ENCODE results near the gene DAB1. TPM values are rescaled to one million over a fixed set of nuclear protein-coding genes. Genes with fewer than 3 reads are reported as not detected.

Gene DAB1
- total RNA-seq, 2 donors from 2014 or later, result 0.72 TPM; not detected in 1

DNA sequence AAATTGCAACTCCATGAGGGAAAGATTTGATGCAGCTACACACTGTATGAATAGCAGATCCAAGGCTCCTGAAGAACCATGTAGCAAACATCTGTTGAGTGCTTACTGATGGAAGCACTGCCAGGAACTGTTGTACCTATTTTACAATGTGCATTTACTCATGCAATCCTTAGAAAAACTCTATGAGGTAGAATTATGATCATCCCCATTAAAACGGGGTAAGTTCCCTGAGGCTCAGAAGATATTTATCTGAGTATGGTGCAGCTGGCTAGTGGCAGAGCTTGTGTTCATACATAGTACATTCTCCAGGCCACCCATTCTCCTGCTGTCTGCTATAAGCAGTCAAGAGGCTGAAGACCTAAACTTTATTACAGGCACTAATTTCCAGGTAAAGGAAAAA, 403.6 kb downstream of the DAB1 start:
- ATAC-seq (replicated peaks in 1 of 2), result no peak
- H3K36me3 Mint-ChIP-seq (ENCODE audit: insufficient read depth in 2 of 2), result peaks cover 0 to 2% of the 10 kb centered on the region in 2 donors
- no peak overlapping the region for H3K27ac Mint-ChIP-seq
- no peak for DNase-seq
- no peaks in the 10 kb centered on the region for H3K4me1 Mint-ChIP-seq (ENCODE audit: low read depth)
- H3K4me3 Mint-ChIP-seq, result no peak overlapping the region
- no peaks in the 10 kb centered on the region for H3K27me3 Mint-ChIP-seq (ENCODE audit: low read depth)
- peaks cover 1 to 2% of the 10 kb centered on the region in 2 donors for H3K9me3 Mint-ChIP-seq

DNA sequence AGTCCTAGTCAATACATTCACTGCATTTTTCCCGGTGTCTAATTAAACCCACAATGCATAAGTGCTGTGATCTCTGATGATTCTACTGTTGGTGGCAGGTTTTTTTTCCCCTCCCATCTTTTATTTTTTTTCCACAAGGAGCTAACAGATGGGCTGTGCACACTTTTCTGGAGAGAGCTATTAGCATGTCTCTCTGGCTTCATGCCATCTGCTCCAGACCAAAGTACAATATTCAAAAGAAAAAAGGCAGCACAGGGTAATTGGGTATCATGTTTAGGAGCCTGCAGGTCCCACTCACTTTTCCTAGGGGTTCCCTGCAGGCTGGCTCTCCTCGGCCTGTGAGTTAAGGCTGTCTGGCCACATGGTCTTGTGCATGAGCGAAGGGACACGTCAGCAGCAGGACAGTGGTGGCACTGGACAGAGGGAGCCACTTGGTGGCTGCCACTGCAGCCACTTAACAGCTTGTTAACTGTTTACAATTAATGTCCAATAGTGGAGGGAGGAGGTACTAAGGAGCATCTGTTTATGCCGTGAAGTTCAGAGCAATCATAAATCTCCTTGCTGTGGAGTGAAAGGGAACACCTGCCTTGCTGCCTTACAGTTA, 404.5 kb downstream of the DAB1 start:
- H3K4me1 Mint-ChIP-seq (ENCODE audit: low read depth), result no peaks in the 10 kb centered on the region
- H3K36me3 Mint-ChIP-seq (ENCODE audit: insufficient read depth in 2 of 2), result peaks cover 0 to 2% of the 10 kb centered on the region in 2 donors
- no peak overlapping the region for H3K4me3 Mint-ChIP-seq
- peaks cover 1 to 2% of the 10 kb centered on the region in 2 donors for H3K9me3 Mint-ChIP-seq
- DNase-seq (no peak), ATAC-seq (replicated peaks in 1 of 2) (no peak)
- no peak overlapping the region for H3K27ac Mint-ChIP-seq
- H3K27me3 Mint-ChIP-seq (ENCODE audit: low read depth), result no peaks in the 10 kb centered on the region

DNA sequence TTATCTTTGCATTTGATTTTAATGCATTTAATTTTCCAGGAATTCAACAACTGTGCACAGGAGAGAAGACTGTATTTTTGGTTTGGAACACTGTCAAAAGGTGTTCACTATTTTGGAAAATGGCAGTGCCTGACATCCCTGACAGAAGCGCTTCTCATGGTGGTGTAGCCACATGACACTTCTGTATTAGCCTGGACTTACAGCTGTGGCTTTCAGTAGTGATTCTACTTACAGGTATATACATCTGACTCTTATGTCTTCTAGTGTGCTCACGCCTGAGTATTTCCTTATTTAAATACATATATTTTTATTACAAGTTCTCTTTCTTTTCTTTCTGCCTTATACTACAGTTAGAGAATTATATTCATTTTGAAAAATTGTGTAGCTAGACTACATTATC, 405.7 kb downstream of the DAB1 start:
- ATAC-seq (replicated peaks in 1 of 2) (no peak), DNase-seq (no peak)
- Mint-ChIP-seq H3K9me3 (peaks cover 1 to 2% of the 10 kb centered on the region in 2 donors), H3K4me3 (no peak overlapping the region), H3K36me3 (ENCODE audit: insufficient read depth in 2 of 2) (peaks cover 0 to 2% of the 10 kb centered on the region in 2 donors), H3K27ac (no peak overlapping the region), H3K27me3 (ENCODE audit: low read depth) (no peaks in the 10 kb centered on the region), H3K4me1 (ENCODE audit: low read depth) (no peaks in the 10 kb centered on the region)

DNA sequence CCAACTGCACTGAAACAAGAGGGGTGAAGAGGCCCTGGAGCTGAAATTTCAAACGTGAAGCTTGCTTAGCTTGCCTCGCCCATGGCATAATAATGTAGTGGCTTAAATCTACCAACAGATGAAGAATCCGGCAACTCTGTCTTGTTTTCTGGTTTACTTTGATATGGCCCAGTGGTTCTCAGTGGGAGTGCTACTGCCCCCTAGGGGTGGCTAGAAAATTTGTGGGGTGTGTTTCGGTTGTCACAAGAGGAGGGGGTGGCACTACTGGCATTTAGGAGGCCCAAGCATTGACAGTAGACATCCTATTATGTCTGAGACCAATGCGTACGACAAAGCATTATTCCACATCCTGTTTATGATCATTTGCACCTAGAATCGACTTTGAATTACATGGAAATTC, 406.1 kb downstream of the DAB1 start:
- Mint-ChIP-seq H3K4me1 (ENCODE audit: low read depth) (no peaks in the 10 kb centered on the region), H3K4me3 (no peak overlapping the region)

DNA sequence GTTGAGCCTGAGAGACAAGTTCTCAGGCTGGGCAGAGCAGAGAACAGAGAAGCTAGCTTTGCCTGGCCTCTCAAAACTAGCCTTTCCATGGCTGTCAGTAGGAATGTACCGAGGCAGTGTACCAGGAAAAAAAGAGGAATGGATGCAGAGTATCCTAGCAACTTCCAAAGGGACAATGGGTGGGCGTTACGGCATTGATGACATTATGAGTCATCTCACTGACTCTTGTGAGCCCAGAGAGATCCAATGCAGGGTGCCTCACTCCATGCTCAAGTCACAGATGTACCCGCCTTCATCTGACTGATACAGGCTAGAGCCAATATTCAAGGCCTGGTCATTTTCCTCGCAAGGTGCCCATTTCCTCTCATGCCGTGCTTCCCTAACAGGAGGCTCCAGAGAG, 406.7 kb downstream of the DAB1 start:
- DNase-seq, result no peak
- H3K27me3 Mint-ChIP-seq (ENCODE audit: low read depth), result no peaks in the 10 kb centered on the region
- no peak overlapping the region for H3K27ac Mint-ChIP-seq
- peaks cover 1 to 2% of the 10 kb centered on the region in 2 donors for H3K9me3 Mint-ChIP-seq
- H3K4me3 Mint-ChIP-seq, result no peak overlapping the region
- no peak for ATAC-seq (replicated peaks in 1 of 2)
- H3K36me3 Mint-ChIP-seq (ENCODE audit: insufficient read depth in 2 of 2), result peaks cover 0 to 2% of the 10 kb centered on the region in 2 donors
- no peaks in the 10 kb centered on the region for H3K4me1 Mint-ChIP-seq (ENCODE audit: low read depth)

More for the DNA sequence above, 406.1 kb downstream of the DAB1 start:
- H3K9me3 Mint-ChIP-seq, result peaks cover 1 to 2% of the 10 kb centered on the region in 2 donors
- no peak for ATAC-seq (replicated peaks in 1 of 2)
- peaks cover 0 to 2% of the 10 kb centered on the region in 2 donors for H3K36me3 Mint-ChIP-seq (ENCODE audit: insufficient read depth in 2 of 2)
- peak in 1 of 2 donors; percentile 3 for DNase-seq
- H3K27ac Mint-ChIP-seq, result no peak overlapping the region
- no peaks in the 10 kb centered on the region for H3K27me3 Mint-ChIP-seq (ENCODE audit: low read depth)

DNA sequence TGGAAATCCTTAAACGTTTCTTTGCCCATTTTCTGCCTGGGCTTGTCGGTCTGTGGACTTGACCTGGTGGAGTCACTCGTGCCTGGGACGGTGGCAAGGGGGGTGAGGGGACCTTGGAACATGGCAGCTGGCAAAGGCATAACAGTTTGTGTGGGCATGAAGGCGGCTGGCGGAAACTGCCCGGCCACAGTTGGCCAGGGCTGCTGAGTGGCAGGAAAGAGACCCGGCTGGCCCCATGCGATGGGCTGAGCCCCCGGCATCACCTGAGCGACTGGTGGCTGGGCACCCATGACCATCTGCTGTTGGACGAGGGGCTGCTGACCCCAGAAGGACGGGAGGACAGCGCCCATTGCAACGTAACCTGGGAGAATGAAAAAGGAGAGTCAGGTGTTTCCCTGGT, 408.8 kb downstream of the DAB1 start:
- Mint-ChIP-seq H3K36me3 (ENCODE audit: insufficient read depth in 2 of 2) (no peaks in the 10 kb centered on the region), H3K27me3 (ENCODE audit: low read depth) (no peaks in the 10 kb centered on the region), H3K9me3 (no peaks in the 10 kb centered on the region), H3K27ac (no peak overlapping the region), H3K4me1 (ENCODE audit: low read depth) (no peaks in the 10 kb centered on the region), H3K4me3 (no peak overlapping the region)
- ATAC-seq (replicated peaks in 1 of 2) (no peak), DNase-seq (no peak)

- Mint-ChIP-seq H3K4me1 (ENCODE audit: low read depth) (no peaks in the 10 kb centered on the region), H3K27me3 (ENCODE audit: low read depth) (no peaks in the 10 kb centered on the region), H3K36me3 (ENCODE audit: insufficient read depth in 2 of 2) (no peaks in the 10 kb centered on the region), H3K27ac (no peak overlapping the region), H3K9me3 (no peaks in the 10 kb centered on the region), H3K4me3 (no peak overlapping the region)
- no peak for ATAC-seq (replicated peaks in 1 of 2)
- DNase-seq, result no peak
Measured at GRCh38 chr1:57013522-57013921, 410.3 kb downstream of the DAB1 start.

DNA sequence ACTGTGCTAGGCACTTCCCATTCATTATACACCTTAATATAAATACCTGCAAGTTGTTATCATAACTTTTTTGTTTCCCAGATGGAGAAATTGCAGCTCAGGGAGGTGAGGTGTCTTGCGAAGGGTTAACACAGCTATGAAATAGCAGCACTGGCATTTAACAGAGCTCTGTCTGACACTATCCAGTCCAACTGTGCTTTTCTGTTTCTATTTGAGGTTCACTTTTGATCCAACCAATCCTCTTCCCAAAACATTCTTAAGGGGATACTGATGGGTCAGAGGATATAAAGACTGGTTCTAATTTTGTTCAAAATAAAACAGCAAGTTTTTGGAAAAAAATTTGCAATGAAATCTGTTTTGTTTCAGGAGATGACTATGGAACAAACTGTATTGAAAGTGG, 411.5 kb downstream of the DAB1 start:
- H3K4me1 Mint-ChIP-seq (ENCODE audit: low read depth), result no peaks in the 10 kb centered on the region
- DNase-seq, result no peak
- ATAC-seq (replicated peaks in 1 of 2), result no peak
- no peak overlapping the region for H3K4me3 Mint-ChIP-seq
- no peak overlapping the region for H3K27ac Mint-ChIP-seq
- no peaks in the 10 kb centered on the region for H3K27me3 Mint-ChIP-seq (ENCODE audit: low read depth)
- H3K36me3 Mint-ChIP-seq (ENCODE audit: insufficient read depth in 2 of 2), result no peaks in the 10 kb centered on the region
- no peaks in the 10 kb centered on the region for H3K9me3 Mint-ChIP-seq

DNA sequence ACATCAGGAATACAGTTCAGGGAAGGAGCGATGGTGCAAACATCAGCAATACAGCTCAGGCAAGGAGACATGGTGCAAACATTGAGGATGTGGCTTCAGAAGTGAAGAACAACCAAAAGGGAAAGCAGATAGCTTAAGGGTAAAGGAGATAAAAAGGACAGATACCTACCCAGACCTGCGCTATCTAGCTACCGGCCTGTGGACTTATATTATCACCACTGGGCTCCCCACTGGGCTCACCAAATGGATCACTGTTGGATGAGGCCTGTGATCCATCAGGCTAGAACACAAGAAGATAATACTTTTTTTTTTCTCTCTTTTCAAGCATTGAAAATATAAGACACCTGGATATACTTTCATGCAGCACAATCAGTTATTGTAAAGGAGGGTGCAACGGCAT, 413.3 kb downstream of the DAB1 start:
- no peaks in the 10 kb centered on the region for H3K4me1 Mint-ChIP-seq (ENCODE audit: low read depth)
- no peaks in the 10 kb centered on the region for H3K27me3 Mint-ChIP-seq (ENCODE audit: low read depth)
- no peak for DNase-seq
- ATAC-seq (replicated peaks in 1 of 2), result no peak
- H3K27ac Mint-ChIP-seq, result no peak overlapping the region
- H3K36me3 Mint-ChIP-seq (ENCODE audit: insufficient read depth in 2 of 2), result no peaks in the 10 kb centered on the region
- H3K4me3 Mint-ChIP-seq, result no peak overlapping the region
- H3K9me3 Mint-ChIP-seq, result peaks cover 0 to 1% of the 10 kb centered on the region in 2 donors

DNA sequence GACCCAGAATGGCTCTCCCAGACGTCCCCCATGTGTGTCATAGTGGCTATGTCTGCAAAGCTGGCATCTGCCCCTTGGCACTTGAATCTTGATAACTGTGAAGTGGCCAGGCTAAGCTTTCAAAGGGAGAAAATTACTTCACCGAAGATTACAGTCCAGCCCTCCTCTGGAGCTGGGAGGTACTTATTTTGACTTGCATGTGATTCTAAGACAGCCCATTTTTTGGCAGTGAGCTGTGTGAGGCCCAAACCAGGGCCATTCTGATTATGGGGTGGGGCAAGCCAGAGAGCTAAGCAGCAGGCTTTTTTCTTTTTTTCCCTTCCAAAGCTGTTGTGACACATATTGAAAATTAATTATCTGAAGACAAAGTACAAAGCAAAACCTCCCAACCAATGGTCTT, 415.9 kb downstream of the DAB1 start:
- H3K4me1 Mint-ChIP-seq (ENCODE audit: low read depth), result no peaks in the 10 kb centered on the region
- DNase-seq (no peak), ATAC-seq (replicated peaks in 1 of 2) (no peak)
- no peak overlapping the region for H3K27ac Mint-ChIP-seq
- H3K4me3 Mint-ChIP-seq, result no peak overlapping the region
- H3K27me3 Mint-ChIP-seq (ENCODE audit: low read depth), result peaks cover 7% of the 10 kb centered on the region
- H3K36me3 Mint-ChIP-seq (ENCODE audit: insufficient read depth in 2 of 2), result no peaks in the 10 kb centered on the region
- peaks cover 0 to 1% of the 10 kb centered on the region in 2 donors for H3K9me3 Mint-ChIP-seq

DNA sequence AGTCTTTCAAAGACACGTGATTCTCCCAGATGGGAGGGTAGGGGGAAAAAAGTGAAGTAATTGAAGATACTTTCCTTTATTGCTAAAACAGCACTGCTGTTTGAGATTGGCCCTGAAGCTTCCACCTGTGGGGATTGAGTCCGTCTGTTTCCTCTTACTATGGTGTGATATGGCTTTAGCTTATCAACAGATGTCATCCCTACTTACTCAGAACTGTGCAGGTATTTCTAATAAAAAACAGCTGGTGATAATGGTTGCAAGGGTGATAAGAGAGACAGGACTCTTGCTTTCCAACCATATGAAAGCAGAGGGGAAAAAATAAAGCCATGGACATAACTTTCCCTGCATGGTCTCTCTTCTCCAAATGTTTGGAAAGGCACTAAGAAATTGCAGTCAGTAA, 416.4 kb downstream of the DAB1 start:
- Mint-ChIP-seq H3K27me3 (ENCODE audit: low read depth) (peaks cover 7% of the 10 kb centered on the region), H3K4me3 (no peak overlapping the region), H3K9me3 (peaks cover 0 to 1% of the 10 kb centered on the region in 2 donors), H3K27ac (no peak overlapping the region), H3K36me3 (ENCODE audit: insufficient read depth in 2 of 2) (no peaks in the 10 kb centered on the region), H3K4me1 (ENCODE audit: low read depth) (no peaks in the 10 kb centered on the region)
- ATAC-seq (replicated peaks in 1 of 2), result no peak
- DNase-seq, result no peak

GRCh38 chr1:57003398-57004139, 420.3 kb downstream of the DAB1 start:
- H3K9me3 Mint-ChIP-seq, result peaks cover 0 to 1% of the 10 kb centered on the region in 2 donors
- H3K27ac Mint-ChIP-seq, result no peak overlapping the region
- H3K27me3 Mint-ChIP-seq (ENCODE audit: low read depth), result peaks cover 7% of the 10 kb centered on the region
- ATAC-seq (replicated peaks in 1 of 2), result no peak
- no peak for DNase-seq
- H3K4me1 Mint-ChIP-seq (ENCODE audit: low read depth), result no peaks in the 10 kb centered on the region
- H3K4me3 Mint-ChIP-seq, result no peak overlapping the region
- H3K36me3 Mint-ChIP-seq (ENCODE audit: insufficient read depth in 2 of 2), result no peaks in the 10 kb centered on the region

GRCh38 chr1:56995414-56996100, 428.3 kb downstream of the DAB1 start:
- Mint-ChIP-seq H3K4me3 (no peak overlapping the region), H3K36me3 (ENCODE audit: insufficient read depth in 2 of 2) (no peaks in the 10 kb centered on the region), H3K27ac (no peak overlapping the region), H3K9me3 (no peaks in the 10 kb centered on the region), H3K27me3 (ENCODE audit: low read depth) (peaks cover 7% of the 10 kb centered on the region), H3K4me1 (ENCODE audit: low read depth) (no peaks in the 10 kb centered on the region)
- ATAC-seq (replicated peaks in 1 of 2) (no peak), DNase-seq (no peak)

Measured in activated T-cell treated with anti-CD3 and anti-CD28 coated beads, Interleukin-2, amount 50 U/mL, for 72 hours (primary cell).